SK-N-MC (cell line): ENCODE data around the gene MRPS17.

Experiments used
- EZH2 ChIP-seq: fragments of 200-600 bp; sonication (generic); IDR thresholded peaks from one replicate; pipeline ENCODE4 v1.6.1; 2017; ENCODE audit warnings: antibody characterized with exemption
- POLR2AphosphoS5 ChIP-seq: IDR thresholded peaks from 2 replicates; pipeline ENCODE4 v1.6.1; 2012; ENCODE audit warnings: mild to moderate bottlenecking, low read depth, low read length, borderline replicate concordance

- no peak for TF ChIP-seq EZH2
- TF ChIP-seq POLR2AphosphoS5, result no peak
These were observed 31.9 kb downstream of the MRPS17 start for GRCh38 chr7:55983537-55983936.
